GM15510 (cell line): ENCODE measurements around the gene ANKRD63.

Experiments used
- POLR2A ChIP-seq: IDR thresholded peaks from 3 replicates; pipeline ENCODE4 v1.6.1; 2011; ENCODE audit warnings: borderline replicate concordance; ENCODE audit not compliant: insufficient read length; ENCODE audit errors: extremely low read depth

ANKRD63 gene

GRCh38 chr15:40320931-40321371 is 38.1 kb upstream of the ANKRD63 start:
- TF ChIP-seq POLR2A: no peak

GRCh38 chr15:40320409-40320808 is 37.5 kb upstream of the ANKRD63 start:
- no peak for TF ChIP-seq POLR2A

GRCh38 chr15:40317580-40317979 is 34.7 kb upstream of the ANKRD63 start:
- no peak for TF ChIP-seq POLR2A

GRCh38 chr15:40316931-40317330 is 34.1 kb upstream of the ANKRD63 start:
- TF ChIP-seq POLR2A: no peak

GRCh38 chr15:40314723-40315276 is 31.9 kb upstream of the ANKRD63 start:
- TF ChIP-seq POLR2A: no peak

- TF ChIP-seq POLR2A: no peak
Observed at GRCh38 chr15:40313531-40314398, 30.9 kb upstream of the ANKRD63 start.

GRCh38 chr15:40312370-40313158 is 29.7 kb upstream of the ANKRD63 start:
- no peak for TF ChIP-seq POLR2A

GRCh38 chr15:40310993-40311392 is 28.1 kb upstream of the ANKRD63 start:
- no peak for TF ChIP-seq POLR2A

- TF ChIP-seq POLR2A: no peak
Observed at GRCh38 chr15:40310001-40310959, 27.4 kb upstream of the ANKRD63 start.

- TF ChIP-seq POLR2A: no peak
Observed at GRCh38 chr15:40309344-40309862, 26.5 kb upstream of the ANKRD63 start.

- peak; percentile 77 for TF ChIP-seq POLR2A
Observed at GRCh38 chr15:40307421-40308211, 24.8 kb upstream of the ANKRD63 start, which contains the start of gene PLCB2. Gene PLCB2 (minus strand): TSS chr15:40307935. CDS start chr15:40307672, 263 bp downstream.

GRCh38 chr15:40306908-40307307 is 24.0 kb upstream of the ANKRD63 start:
- no peak for TF ChIP-seq POLR2A

- TF ChIP-seq POLR2A: no peak
Observed at GRCh38 chr15:40306371-40306770, 23.5 kb upstream of the ANKRD63 start.
